Activated CD4-positive, alpha-beta T cell treated with anti-CD3 and anti-CD28 coated beads, Interleukin-2, Interleukin-4, amounts not matched to agents 100 ng/mL and 50 ng/mL, durations not matched to agents 16 hours and 8 hours (primary cell): ENCODE results near the gene ARHGEF7.
A peak's percentile ranks its signal among the peaks of the same experiment; 100 is the strongest.
"Not testable (repeated sequence)": the region's sequence is repeated elsewhere in the genome, so short reads cannot be mapped to it uniquely, and the experiment has no call there.

ENCODE experiments used
- DNase-seq: peaks from one replicate; pipeline ENCODE4 v3.0.0-alpha.2; 2020; ENCODE audit warnings: low spot score

The ARHGEF7 gene

GRCh38 chr13:111171112-111171511 lies 56.0 kb downstream of the ARHGEF7 start:
- no peak for DNase-seq

GRCh38 chr13:111171629-111172028 lies 56.5 kb downstream of the ARHGEF7 start:
- no peak for DNase-seq

GRCh38 chr13:111174377-111175114 lies 59.4 kb downstream of the ARHGEF7 start:
- no peak for DNase-seq

GRCh38 chr13:111175372-111175771 lies 60.3 kb downstream of the ARHGEF7 start:
- no peak for DNase-seq

- DNase-seq: no peak
Observed at GRCh38 chr13:111175935-111176334, 60.8 kb downstream of the ARHGEF7 start.

GRCh38 chr13:111176421-111176820 lies 61.3 kb downstream of the ARHGEF7 start:
- no peak for DNase-seq

- no peak for DNase-seq
Observed at GRCh38 chr13:111177081-111177711, 62.1 kb downstream of the ARHGEF7 start.

- DNase-seq: no peak
Observed at GRCh38 chr13:111177921-111178320, 62.8 kb downstream of the ARHGEF7 start.

- DNase-seq: no peak
Observed at GRCh38 chr13:111178402-111178801, 63.3 kb downstream of the ARHGEF7 start.

- no peak for DNase-seq
Observed at GRCh38 chr13:111179908-111180760, 65.0 kb downstream of the ARHGEF7 start.

- no peak for DNase-seq
Observed at GRCh38 chr13:111181977-111182376, 66.9 kb downstream of the ARHGEF7 start.

GRCh38 chr13:111183087-111183645 lies 68.1 kb downstream of the ARHGEF7 start:
- DNase-seq: no peak

- DNase-seq: no peak
Observed at GRCh38 chr13:111183959-111184358, 68.8 kb downstream of the ARHGEF7 start.

GRCh38 chr13:111184458-111185401 lies 69.6 kb downstream of the ARHGEF7 start:
- DNase-seq: peak; percentile 29

- no peak for DNase-seq
Observed at GRCh38 chr13:111186305-111186935, 71.3 kb downstream of the ARHGEF7 start.

GRCh38 chr13:111187960-111188541 lies 72.9 kb downstream of the ARHGEF7 start:
- no peak for DNase-seq

- peak; percentile 75 for DNase-seq
Observed at GRCh38 chr13:111189064-111189505, 74.0 kb downstream of the ARHGEF7 start.

GRCh38 chr13:111189516-111189915 lies 74.4 kb downstream of the ARHGEF7 start:
- DNase-seq: peak; percentile 33

- DNase-seq: not testable (repeated sequence)
Observed at GRCh38 chr13:111193223-111193622, 78.1 kb downstream of the ARHGEF7 start.

GRCh38 chr13:111194651-111195050 lies 79.5 kb downstream of the ARHGEF7 start:
- not testable (repeated sequence) for DNase-seq
